T-helper 22 cell (primary cell): ENCODE measurements around the gene TRDN.
"Not testable (repeated sequence)": the region's sequence is repeated elsewhere in the genome, so short reads cannot be mapped to it uniquely, and the experiment has no call there.

ENCODE experiments used
- DNase-seq: peaks from one replicate; pipeline ENCODE4 v3.0.0-alpha.2; 2020; ENCODE audit warnings: low read depth

TRDN gene

DNA sequence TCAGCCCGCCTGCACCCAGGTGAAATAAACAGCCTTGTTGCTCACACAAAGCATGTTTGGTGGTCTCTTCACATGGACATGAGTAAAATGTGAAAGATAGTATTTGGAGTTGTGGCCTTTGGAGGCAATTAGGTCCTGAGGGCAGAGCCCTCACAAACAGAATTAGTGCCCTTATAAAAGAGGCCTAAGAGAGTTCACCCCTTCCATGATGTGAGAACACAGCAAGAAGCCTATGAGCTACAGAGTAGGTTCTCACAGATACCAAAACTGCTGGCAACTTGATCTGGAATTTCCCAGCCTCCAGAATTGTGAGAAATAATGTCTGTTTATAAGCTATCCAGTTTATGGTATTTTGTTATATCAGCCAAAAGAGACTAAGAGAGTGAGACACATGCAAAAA is 74.5 kb downstream of the TRDN start:
- no peak for DNase-seq

DNA sequence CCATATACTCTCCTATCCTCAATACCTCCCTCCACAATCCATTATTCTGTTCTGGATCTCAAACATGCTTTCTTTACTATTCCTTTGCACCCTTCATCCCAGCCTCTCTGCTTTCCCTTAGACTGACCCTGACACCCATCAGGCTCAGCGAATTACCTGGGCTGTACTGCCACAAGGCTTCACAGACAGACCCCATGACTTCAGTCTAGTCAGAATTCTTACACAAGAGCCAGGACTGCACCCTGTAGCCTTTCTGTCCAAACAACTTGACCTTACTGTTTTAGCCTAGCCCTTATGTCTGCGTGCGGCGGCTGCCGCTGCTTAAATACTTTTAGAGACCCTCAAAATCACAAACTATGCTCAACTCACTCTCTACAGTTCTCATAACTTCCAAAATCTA is 76.9 kb downstream of the TRDN start:
- not testable (repeated sequence) for DNase-seq

GRCh38 chr6:123557474-123557873 is 79.3 kb downstream of the TRDN start:
- not testable (repeated sequence) for DNase-seq

GRCh38 chr6:123551939-123552707 is 84.6 kb downstream of the TRDN start:
- DNase-seq = no peak

- no peak for DNase-seq
These were observed 86.6 kb downstream of the TRDN start for GRCh38 chr6:123550052-123550617.

DNA sequence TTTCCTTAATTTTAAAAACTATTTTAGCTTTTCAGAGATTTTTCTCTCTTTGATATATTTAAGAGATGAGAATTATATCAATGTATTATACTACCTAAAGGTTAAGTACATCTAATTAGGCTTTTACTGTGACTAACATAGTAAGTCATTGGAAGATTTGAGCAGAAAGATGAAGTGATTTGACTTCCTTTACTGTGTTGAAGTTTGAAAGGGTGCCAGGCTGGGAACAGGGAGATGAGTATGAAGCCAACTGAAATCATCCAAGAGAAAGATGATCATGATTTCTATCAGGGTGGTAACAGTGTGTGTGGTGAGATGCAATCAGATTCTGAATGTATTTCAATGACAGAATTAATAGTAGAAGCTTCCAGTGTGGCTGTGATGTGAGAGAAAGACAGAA is 87.3 kb downstream of the TRDN start:
- DNase-seq = no peak

DNA sequence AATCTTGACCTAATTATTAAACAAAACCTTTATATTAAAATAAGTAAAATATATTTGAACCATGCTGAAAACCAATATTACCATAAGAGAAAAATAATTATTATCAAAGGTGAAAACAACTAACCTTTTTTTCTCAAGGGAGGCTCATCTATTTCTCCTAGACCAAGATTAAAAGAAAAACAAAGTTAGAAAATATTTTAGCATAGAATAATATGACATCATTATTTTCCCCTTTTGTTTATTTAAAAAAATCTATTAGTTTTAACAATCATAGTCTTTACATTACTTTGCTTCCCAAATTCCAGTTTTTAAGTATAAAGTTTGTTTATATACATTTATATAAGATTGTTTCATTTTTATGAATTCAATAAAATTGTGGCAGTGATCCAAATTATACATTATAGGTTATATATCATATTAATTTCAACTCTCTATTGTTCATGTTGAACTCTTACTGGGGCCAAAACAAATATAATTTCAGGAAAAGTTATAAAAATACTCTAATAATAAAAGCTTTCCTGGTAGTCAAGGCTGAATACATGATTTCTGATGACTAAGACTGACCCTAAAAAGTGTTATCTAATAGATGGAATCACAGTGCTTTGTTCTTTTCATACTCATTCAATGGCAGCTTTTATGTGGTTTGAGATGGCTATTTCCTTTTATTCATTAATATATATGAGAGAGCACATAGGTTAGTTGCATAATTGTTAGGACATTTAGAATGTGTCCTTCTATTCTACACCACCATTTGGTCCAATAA is 89.4 kb downstream of the TRDN start:
- DNase-seq = no peak

DNA sequence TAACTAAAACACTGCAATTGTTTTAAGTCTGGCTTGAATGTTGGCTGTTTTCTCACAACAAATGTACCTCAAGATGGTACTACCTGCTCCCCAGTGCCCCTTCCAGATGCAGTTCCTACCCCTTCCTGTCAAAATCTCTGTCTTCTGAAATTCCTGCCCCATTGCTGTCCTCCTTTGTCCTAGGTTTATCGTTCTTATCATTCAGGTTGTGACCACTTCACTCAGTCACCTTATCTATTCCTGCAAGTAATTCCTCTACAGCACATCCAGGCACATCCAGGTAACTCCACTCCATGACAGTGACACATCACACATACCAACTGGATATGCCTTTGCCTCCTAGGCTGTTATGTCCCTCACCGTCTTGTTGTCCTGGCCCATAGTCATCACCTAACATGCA is 90.2 kb downstream of the TRDN start:
- DNase-seq = no peak

GRCh38 chr6:123541462-123541861 is 95.3 kb downstream of the TRDN start:
- DNase-seq = no peak

GRCh38 chr6:123533862-123534648 is 102.7 kb downstream of the TRDN start:
- no peak for DNase-seq

DNA sequence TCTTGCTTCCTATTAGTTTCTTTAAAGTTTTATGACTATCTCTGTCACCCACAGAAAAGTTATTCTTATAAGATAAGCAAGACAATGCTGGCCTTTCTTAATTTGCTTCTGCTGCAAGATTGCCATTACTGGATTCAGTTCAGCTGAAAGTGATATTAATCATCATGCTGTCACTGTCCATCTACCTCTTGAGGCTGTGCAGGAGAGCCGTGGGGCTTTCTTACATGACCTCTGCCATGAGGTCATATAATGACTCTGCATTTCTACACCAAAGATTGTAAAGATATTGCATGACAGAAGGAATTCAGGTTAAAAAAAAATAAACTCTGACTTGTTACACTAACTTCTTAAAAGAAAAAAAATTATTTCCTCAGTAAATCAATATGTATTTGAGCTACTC is 106.9 kb downstream of the TRDN start:
- no peak for DNase-seq

GRCh38 chr6:123529058-123529457 is 107.7 kb downstream of the TRDN start:
- DNase-seq = no peak

DNA sequence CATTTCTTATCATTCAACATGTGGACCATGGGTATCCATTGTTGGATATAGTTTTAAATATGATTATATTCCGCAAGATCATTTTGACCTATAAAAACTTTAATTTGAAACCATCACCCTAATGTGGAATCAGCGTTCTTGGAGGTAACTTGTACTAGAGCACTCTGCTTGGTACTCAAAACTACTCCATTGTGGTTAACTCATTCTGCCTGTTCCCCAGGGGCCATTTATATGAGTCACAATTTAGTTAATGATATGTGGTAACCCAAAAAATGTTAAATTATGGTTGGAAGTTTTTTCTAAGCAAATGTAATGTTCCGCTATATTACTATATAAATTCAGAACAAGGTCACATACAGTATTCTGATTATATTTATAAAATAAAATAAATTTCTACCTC is 109.3 kb downstream of the TRDN start:
- no peak for DNase-seq

DNA sequence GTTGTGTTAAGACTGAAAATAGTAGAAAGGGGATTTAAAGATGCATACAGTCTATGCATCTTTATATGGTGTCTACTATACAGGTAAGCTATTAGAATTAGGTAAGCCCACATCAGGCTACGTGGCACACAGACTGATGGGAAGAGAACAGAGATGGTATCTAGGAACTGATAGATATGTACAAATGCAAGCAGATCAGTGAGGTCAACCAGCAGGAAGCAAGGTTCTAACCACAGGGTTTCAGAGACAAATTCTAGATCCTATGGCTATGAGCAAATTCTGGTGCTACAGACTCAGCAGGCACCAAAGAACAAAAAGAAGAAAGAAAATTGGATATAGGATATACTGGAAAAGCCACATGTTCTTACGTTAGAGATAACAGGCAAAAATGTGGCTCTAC is 110.6 kb downstream of the TRDN start:
- DNase-seq = no peak

- no peak for DNase-seq
These were observed 112.0 kb downstream of the TRDN start for GRCh38 chr6:123524781-123525180.

DNA sequence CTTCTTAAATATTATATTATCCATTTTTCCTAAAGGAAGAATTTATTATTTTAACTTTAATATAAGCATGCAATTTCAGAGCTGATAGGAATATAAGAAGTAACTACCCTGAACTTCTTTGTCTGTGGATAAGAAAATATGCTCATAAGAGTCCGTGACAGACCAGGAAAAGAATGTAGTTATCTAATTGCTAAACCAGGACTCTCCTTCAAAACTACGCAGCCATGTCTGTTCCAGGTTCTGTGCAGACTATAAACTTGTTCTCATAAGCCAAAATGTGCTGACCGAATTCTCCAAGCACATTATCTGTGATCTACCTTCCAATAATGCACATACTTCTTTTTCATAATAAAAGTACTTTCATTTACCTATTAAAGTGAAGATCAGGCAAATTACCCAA is 116.5 kb downstream of the TRDN start:
- DNase-seq = no peak

GRCh38 chr6:123519189-123519505 is 117.6 kb downstream of the TRDN start:
- DNase-seq = no peak

GRCh38 chr6:123518441-123519188 is 118.1 kb downstream of the TRDN start:
- no peak for DNase-seq

- no peak for DNase-seq
These were observed 121.0 kb downstream of the TRDN start for GRCh38 chr6:123515715-123516114.

- no peak for DNase-seq
These were observed 127.6 kb downstream of the TRDN start for GRCh38 chr6:123509112-123509511.

GRCh38 chr6:123508290-123508689 is 128.5 kb downstream of the TRDN start:
- DNase-seq = no peak

DNA sequence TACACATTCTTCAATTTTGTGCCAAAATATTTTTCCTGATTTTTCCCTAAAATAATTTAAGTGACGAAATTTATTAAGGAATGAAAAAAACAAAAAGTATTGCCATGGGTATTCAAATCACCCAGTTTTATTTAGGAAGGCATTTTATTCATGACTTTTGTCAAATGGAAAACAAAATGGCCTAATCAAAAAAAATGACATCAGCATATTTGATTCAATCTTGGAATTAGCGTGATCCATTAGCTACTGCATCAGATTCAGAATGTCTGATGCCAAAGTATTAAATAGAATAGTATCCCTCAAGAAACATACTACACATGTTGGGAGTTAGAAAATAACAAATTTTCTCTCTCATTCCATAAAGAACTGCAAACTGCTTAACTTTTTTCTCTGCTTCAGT is 129.2 kb downstream of the TRDN start:
- DNase-seq = no peak
